Testis (tissue), 2 donors: Measurements from ENCODE around the gene ARHGAP27.

ENCODE experiments used
- CTCF ChIP-seq, 3 experiments: fragments of 450-650 bp in 2 of 3; fragments of 200-600 bp in 1 of 3; sonication (generic) in 1 of 3; IDR thresholded peaks; one replicate each; pipeline ENCODE4 v1.5.1; 2016 to 2019; ENCODE audit warnings: antibody characterized with exemption in 3 of 3, mild to moderate bottlenecking in 2 of 3, moderate library complexity in 1 of 3
- POLR2A ChIP-seq: fragments of 450-650 bp; IDR thresholded peaks from one replicate; pipeline ENCODE4 v1.6.1; 2017; ENCODE audit warnings: antibody characterized with exemption, mild to moderate bottlenecking, moderate library complexity

- no peak for TF ChIP-seq CTCF (IDR thresholded peaks at IDR 0.05)
- TF ChIP-seq POLR2A: no peak
These were observed 43.3 kb downstream of the ARHGAP27 start for GRCh38 chr17:45389354-45389753.
